Neural cell (in vitro differentiated cells): Measurements from ENCODE around the gene SHB. TPM values are rescaled to one million over a fixed set of nuclear protein-coding genes. Genes with fewer than 3 reads are reported as not detected.

Source experiments
- H2AFZ ChIP-seq: fragments of 200-600, 300-800 bp; sonication (generic), shearing (Covaris generic); 2 replicates; pipeline ENCODE4 v1.6.0; 2014; ENCODE audit warnings: low read depth, mild to moderate bottlenecking, antibody characterized with exemption, low read length, moderate library complexity
- H3F3A ChIP-seq: fragments of 200-600 bp; shearing (Covaris generic); 2 replicates; pipeline ENCODE4 v1.6.1; 2016; ENCODE audit warnings: mild to moderate bottlenecking, moderate library complexity, mixed read lengths, antibody characterized with exemption, low read length; ENCODE audit not compliant: insufficient read depth, poor library complexity, severe bottlenecking
- H3K27ac ChIP-seq: fragments of 200-600, 300-800 bp; sonication (generic), shearing (Covaris generic); 2 replicates; pipeline ENCODE4 v1.5.1; 2014; ENCODE audit warnings: mild to moderate bottlenecking, low read length, moderate library complexity
- H3K27me3 ChIP-seq: fragments of 300-800, 200-600 bp; sonication (generic), shearing (Covaris generic); 2 replicates; pipeline ENCODE4 v1.6.0; 2014; ENCODE audit warnings: mild to moderate bottlenecking, low read depth, low read length, moderate library complexity; ENCODE audit not compliant: insufficient read depth
- H3K36me3 ChIP-seq: fragments of 300-800, 200-600 bp; sonication (generic), shearing (Covaris generic); 2 replicates; pipeline ENCODE4 v1.5.1; 2014; ENCODE audit warnings: mild to moderate bottlenecking, antibody characterized with exemption, low read length, moderate library complexity; ENCODE audit not compliant: insufficient read depth
- H3K4me2 ChIP-seq: fragments of 300-800, 200-600 bp; sonication (generic), shearing (Covaris generic); 2 replicates; pipeline ENCODE4 v1.6.0; 2014; ENCODE audit warnings: mild to moderate bottlenecking, low read length
- H3K4me3 ChIP-seq: fragments of 300-800, 200-600 bp; sonication (generic), shearing (Covaris generic); 2 replicates; pipeline ENCODE4 v1.5.1; 2014; ENCODE audit warnings: mild to moderate bottlenecking, low read length, moderate library complexity
- H3K79me2 ChIP-seq: fragments of 200-600 bp; shearing (Covaris generic); replicated peaks from 2 replicates; pipeline ENCODE4 v1.6.0; 2014; ENCODE audit warnings: mild to moderate bottlenecking, low read length, moderate library complexity; ENCODE audit not compliant: insufficient read depth
- H3K9ac ChIP-seq: fragments of 300-800, 200-600 bp; sonication (generic), shearing (Covaris generic); 2 replicates; pipeline ENCODE4 v1.6.1; 2016; ENCODE audit warnings: mild to moderate bottlenecking, low read length, mixed read lengths
- H3K9me2 ChIP-seq: fragments of 200-600 bp; shearing (Covaris generic); 2 replicates; pipeline ENCODE4 v1.6.1; 2016; ENCODE audit warnings: mild to moderate bottlenecking, low read length, mixed read lengths; ENCODE audit not compliant: insufficient read depth
- H3K9me3 ChIP-seq: fragments of 200-600, 300-800 bp; sonication (generic), shearing (Covaris generic); 2 replicates; pipeline ENCODE4 v1.6.1; 2016; ENCODE audit warnings: mild to moderate bottlenecking, mixed run types, low read length, moderate library complexity, mixed read lengths
- H4K20me1 ChIP-seq: fragments of 200-600 bp; shearing (Covaris generic); 2 replicates; pipeline ENCODE4 v1.6.1; 2016; ENCODE audit warnings: mild to moderate bottlenecking, mixed run types; ENCODE audit not compliant: insufficient read depth
- CTCF ChIP-seq: fragments of 450-650 bp; IDR thresholded peaks from 2 replicates; pipeline ENCODE4 v1.5.1; 2014; ENCODE audit warnings: antibody characterized with exemption, mild to moderate bottlenecking, moderate library complexity; ENCODE audit not compliant: poor library complexity, severe bottlenecking
- EP300 ChIP-seq: fragments of 450-650 bp; conservative IDR thresholded peaks from 2 replicates; pipeline ENCODE4 v1.6.1; 2014; ENCODE audit warnings: antibody characterized with exemption, mild to moderate bottlenecking, moderate library complexity; ENCODE audit not compliant: poor library complexity, severe bottlenecking
- EZH2 ChIP-seq: fragments of 200-600, 300-800 bp; shearing (Covaris generic), sonication (generic); IDR thresholded peaks from 2 replicates; pipeline ENCODE4 v1.6.1; 2014; ENCODE audit warnings: antibody characterized with exemption, low read length, borderline replicate concordance, mild to moderate bottlenecking; ENCODE audit not compliant: insufficient read depth, poor library complexity, severe bottlenecking
- MXI1 ChIP-seq: fragments of 450-650 bp; conservative IDR thresholded peaks from 2 replicates; pipeline ENCODE4 v1.6.1; 2014; ENCODE audit warnings: antibody characterized with exemption, mild to moderate bottlenecking; ENCODE audit not compliant: poor library complexity, severe bottlenecking
- POLR2AphosphoS5 ChIP-seq: IDR thresholded peaks from 2 replicates; pipeline ENCODE4 v1.6.1; 2012
- RAD21 ChIP-seq: fragments of 450-650 bp; conservative IDR thresholded peaks from 2 replicates; pipeline ENCODE4 v1.6.1; 2014; ENCODE audit warnings: antibody characterized with exemption, mild to moderate bottlenecking, moderate library complexity
- REST ChIP-seq: IDR thresholded peaks from 2 replicates; pipeline ENCODE4 v1.6.1; 2012; ENCODE audit warnings: borderline replicate concordance
- SMC3 ChIP-seq: fragments of 450-650 bp; conservative IDR thresholded peaks from 2 replicates; pipeline ENCODE4 v1.6.1; 2014; ENCODE audit warnings: antibody characterized with exemption, mild to moderate bottlenecking, moderate library complexity; ENCODE audit not compliant: poor library complexity
- TAF1 ChIP-seq: IDR thresholded peaks from 2 replicates; pipeline ENCODE4 v1.6.1; 2012; ENCODE audit warnings: low read depth
- polyA plus RNA-seq: library from polyadenylated mRNA; depleted of rRNA; stranded (reverse); fragments of >200 nt; gene quantifications from 2 replicates; pipeline ENCODE4 v1.2.3, GENCODE V29; 2014

SHB gene
- polyA plus RNA-seq, 1 donor from 2014 or later: 17.5 TPM

GRCh38 chr9:37990404-37991015, 78.5 kb downstream of the SHB start:
- no peak overlapping the region for H3K9ac ChIP-seq
- no peaks in the 10 kb centered on the region for H4K20me1 ChIP-seq
- TF ChIP-seq EP300 (no peak), CTCF (no peak), RAD21 (no peak), POLR2AphosphoS5 (no peak), MXI1 (no peak), REST (no peak), EZH2 (no peak), TAF1 (no peak), SMC3 (no peak)
- no peaks in the 10 kb centered on the region for H3K9me2 ChIP-seq
- no peak overlapping the region for H3K27ac ChIP-seq
- H3K36me3 ChIP-seq: no peaks in the 10 kb centered on the region
- no peaks in the 10 kb centered on the region for H3K27me3 ChIP-seq
- H3F3A ChIP-seq: no peaks in the 10 kb centered on the region
- no peaks in the 10 kb centered on the region for H3K9me3 ChIP-seq
- H3K4me2 ChIP-seq: no peak overlapping the region
- no peak overlapping the region for H3K4me3 ChIP-seq
- H3K79me2 ChIP-seq: peaks cover 60% of the 10 kb centered on the region
- H2AFZ ChIP-seq: no peak overlapping the region

GRCh38 chr9:37989701-37990100, 79.3 kb downstream of the SHB start:
- H3K9me3 ChIP-seq: no peaks in the 10 kb centered on the region
- H4K20me1 ChIP-seq: no peaks in the 10 kb centered on the region
- no peak overlapping the region for H3K27ac ChIP-seq
- H3K9me2 ChIP-seq: no peaks in the 10 kb centered on the region
- no peak overlapping the region for H3K4me3 ChIP-seq
- no peak overlapping the region for H3K9ac ChIP-seq
- no peaks in the 10 kb centered on the region for H3K36me3 ChIP-seq
- no peak for TF ChIP-seq EZH2
- no peak for TF ChIP-seq POLR2AphosphoS5
- TF ChIP-seq RAD21: no peak
- TF ChIP-seq SMC3: no peak
- no peak for TF ChIP-seq TAF1
- TF ChIP-seq EP300: no peak
- no peak for TF ChIP-seq MXI1
- TF ChIP-seq REST: no peak
- TF ChIP-seq CTCF: no peak
- no peaks in the 10 kb centered on the region for H3F3A ChIP-seq
- H3K4me2 ChIP-seq: no peak overlapping the region
- H3K79me2 ChIP-seq: peaks cover 65% of the 10 kb centered on the region
- no peak overlapping the region for H2AFZ ChIP-seq
- H3K27me3 ChIP-seq: no peaks in the 10 kb centered on the region
